B cell (primary cell): ENCODE measurements around the gene NIPBL. TPM values are rescaled to one million over a fixed set of nuclear protein-coding genes. Genes with fewer than 3 reads are reported as not detected.

ENCODE experiments used
- ATAC-seq: fragments of 200-7000 bp; cut with Tn5 transposase; one replicate; pipeline ENCODE4 v1.10.0; 2021; ENCODE audit warnings: low read depth, mild to moderate bottlenecking, moderate number of reproducible peaks, moderate library complexity
- CTCF ChIA-PET: fragments of 350-600 bp; sonication (Branson Sonifier 250); formaldehyde crosslinking; loops from one replicate; lab custom pipeline; 2021; ENCODE audit warnings: antibody characterized with exemption, inconsistent platforms; lab: Charles Lee
- POLR2A ChIA-PET: fragments of 350-600 bp; sonication (Branson Sonifier 250); formaldehyde crosslinking; loops from one replicate; lab custom pipeline; 2021; ENCODE audit warnings: antibody characterized with exemption; lab: Charles Lee
- DNase-seq: peaks from one replicate; pipeline ENCODE4 v3.0.0; 2013
- H2AFZ ChIP-seq: 2 replicates; pipeline ENCODE4 v1.6.1; 2012; ENCODE audit warnings: mild to moderate bottlenecking, low read depth, low read length; ENCODE audit not compliant: insufficient read depth, poor library complexity, severe bottlenecking
- H3K27ac ChIP-seq, 2 donors: 1 replicate in 1 of 2; 2 replicates in 1 of 2; pipeline ENCODE4 v1.5.1; 2012 to 2013; ENCODE audit warnings: low read length in 2 of 2, mild to moderate bottlenecking in 2 of 2, moderate library complexity in 1 of 2
- H3K27me3 ChIP-seq, 4 experiments: fragments of 200-600 bp in 1 of 4; sonication (generic) in 1 of 4; replicated peaks in 1 of 4; 1 replicate in 2 of 4; 2 replicates in 2 of 4; pipeline versions ENCODE4 v1.6.1 to v1.7.0; 2013 to 2016; ENCODE audit warnings: low read length in 3 of 4, mild to moderate bottlenecking in 2 of 4, mixed read lengths in 1 of 4, moderate library complexity in 1 of 4; ENCODE audit not compliant: insufficient read depth in 4 of 4, control insufficient read depth in 3 of 4; ENCODE audit errors: control extremely low read depth in 1 of 4
- H3K36me3 ChIP-seq, 2 experiments: replicated peaks in 1 of 2; 1 replicate in 1 of 2; 2 replicates in 1 of 2; pipeline versions ENCODE4 v1.6.1 to v1.7.1; 2013; ENCODE audit warnings: low read length in 1 of 2; ENCODE audit not compliant: insufficient read depth in 2 of 2, control insufficient read depth in 1 of 2; ENCODE audit errors: control extremely low read depth in 1 of 2, extremely low read depth in 1 of 2
- H3K4me1 ChIP-seq, 2 donors: fragments of 200-600 bp in 1 of 2; sonication (generic) in 1 of 2; 1 replicate in 1 of 2; 2 replicates in 1 of 2; pipeline versions ENCODE4 v1.5.1 to v1.6.1; 2013 to 2017; ENCODE audit warnings: low read length in 2 of 2; ENCODE audit not compliant: control insufficient read depth in 2 of 2, insufficient read depth in 2 of 2
- H3K4me2 ChIP-seq: replicated peaks from 2 replicates; pipeline ENCODE3; 2012; ENCODE audit warnings: mild to moderate bottlenecking, low read depth, low read length; ENCODE audit not compliant: poor library complexity, severe bottlenecking
- H3K4me3 ChIP-seq, 5 experiments: fragments of 200-600 bp in 1 of 5; sonication (generic) in 1 of 5; 1 replicate in 3 of 5; 2 replicates in 2 of 5; pipeline versions ENCODE4 v1.5.1 to v1.7.0; 2011 to 2016; ENCODE audit warnings: low read length in 4 of 5, mild to moderate bottlenecking in 4 of 5, low read depth in 2 of 5, control low read depth in 1 of 5, moderate library complexity in 1 of 5; ENCODE audit not compliant: insufficient read depth in 1 of 5; ENCODE audit errors: control extremely low read depth in 1 of 5, extremely low read depth in 1 of 5
- H3K79me2 ChIP-seq: fragments of 200-600 bp; sonication (generic); one replicate; pipeline ENCODE4 v1.6.0; 2016; ENCODE audit warnings: low read length; ENCODE audit not compliant: control insufficient read depth, insufficient read depth
- H3K9ac ChIP-seq: fragments of 200-600 bp; sonication (generic); 2 replicates; pipeline ENCODE4 v1.6.1; 2017; ENCODE audit warnings: mild to moderate bottlenecking, low read length, moderate library complexity
- H3K9me3 ChIP-seq, 3 donors: one replicate each; pipeline versions ENCODE4 v1.6.1 to v1.7.1; 2013; ENCODE audit warnings: low read length in 2 of 3; ENCODE audit not compliant: control insufficient read depth in 2 of 3, insufficient read depth in 1 of 3; ENCODE audit errors: control extremely low read depth in 1 of 3
- H4K20me1 ChIP-seq: 2 replicates; pipeline ENCODE4 v1.6.0; 2012; ENCODE audit warnings: mild to moderate bottlenecking, low read length; ENCODE audit not compliant: insufficient read depth, control insufficient read depth, poor library complexity, severe bottlenecking
- H3K27ac Mint-ChIP-seq: one replicate; pipeline ENCODE4 v1.8.0; 2021; ENCODE audit warnings: mixed read lengths
- H3K27me3 Mint-ChIP-seq: one replicate; pipeline ENCODE4 v1.8.0; 2021; ENCODE audit warnings: mixed read lengths
- H3K4me1 Mint-ChIP-seq: one replicate; pipeline ENCODE4 v1.8.0; 2021; ENCODE audit warnings: mixed read lengths
- H3K4me3 Mint-ChIP-seq: one replicate; pipeline ENCODE4 v1.8.0; 2021; ENCODE audit warnings: mixed read lengths
- H3K9me3 Mint-ChIP-seq: one replicate; pipeline ENCODE4 v1.8.0; 2022; ENCODE audit warnings: mixed read lengths; ENCODE audit not compliant: insufficient read depth
- EZH2 ChIP-seq: IDR thresholded peaks from 2 replicates; pipeline ENCODE4 v1.6.1; 2012; ENCODE audit warnings: borderline replicate concordance, low read depth, mild to moderate bottlenecking, moderate library complexity, low read length; ENCODE audit not compliant: insufficient read depth, poor library complexity, severe bottlenecking
- WGBS: methylation state at CpG from one replicate; pipeline ENCODE4 v1.1.5; 2013; ENCODE audit warnings: missing lambda C conversion rate; ENCODE audit not compliant: insufficient coverage; 5-methylcytosine and 5-hydroxymethylcytosine counted together
- intact Hi-C: fragments of 100-400 bp; cut with micrococcal nuclease; formaldehyde crosslinking; loops from one replicate; pipeline ENCODE4 v1.10.0; 2022
- polyA plus RNA-seq: library from polyadenylated mRNA; depleted of rRNA; stranded (reverse); fragments of >200 nt; gene quantifications from 2 replicates; pipeline ENCODE4 v1.2.3, GENCODE V29; 2012
- total RNA-seq, 2 donors: library from RNA; stranded (reverse); fragments of 120-200 nt in 1 of 2; gene quantifications; 1 replicate in 1 of 2; 2 replicates in 1 of 2; pipeline versions ENCODE4 v1.2.3 to v1.2.4, GENCODE V29; 2013 to 2022
- TF ChIP-seq, protein P1 (sequence below): fragments of 200-600 bp; IDR thresholded peaks from one replicate; pipeline ENCODE4 v1.8.0; 2022; ENCODE audit warnings: antibody characterized with exemption, mild to moderate bottlenecking

Gene NIPBL
- total and polyA plus RNA-seq, 2 donors (not counting 1 experiment from before 2014, with no cell fraction given): 24.7 to 112 TPM

DNA sequence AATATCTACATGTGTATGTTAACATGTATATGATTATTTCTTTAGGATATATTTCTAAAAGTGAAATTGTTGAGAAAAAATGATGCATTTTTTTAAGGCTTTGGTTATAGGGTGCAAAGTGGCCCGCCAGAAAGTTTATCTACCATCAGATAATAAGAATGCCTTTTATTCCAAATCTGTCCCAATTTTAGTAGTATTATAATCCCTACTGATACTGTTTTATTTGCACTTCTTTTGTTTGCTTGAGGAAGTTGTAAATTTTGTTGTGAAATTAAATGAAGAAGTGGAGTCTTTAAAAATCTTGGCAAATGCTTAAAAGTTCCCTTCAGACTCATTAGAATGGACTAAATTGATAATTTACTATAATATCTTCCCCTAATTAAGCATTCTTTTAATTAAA, 73.0 kb downstream of the NIPBL start:
- peaks cover 69% of the 10 kb centered on the region for H4K20me1 ChIP-seq

DNA sequence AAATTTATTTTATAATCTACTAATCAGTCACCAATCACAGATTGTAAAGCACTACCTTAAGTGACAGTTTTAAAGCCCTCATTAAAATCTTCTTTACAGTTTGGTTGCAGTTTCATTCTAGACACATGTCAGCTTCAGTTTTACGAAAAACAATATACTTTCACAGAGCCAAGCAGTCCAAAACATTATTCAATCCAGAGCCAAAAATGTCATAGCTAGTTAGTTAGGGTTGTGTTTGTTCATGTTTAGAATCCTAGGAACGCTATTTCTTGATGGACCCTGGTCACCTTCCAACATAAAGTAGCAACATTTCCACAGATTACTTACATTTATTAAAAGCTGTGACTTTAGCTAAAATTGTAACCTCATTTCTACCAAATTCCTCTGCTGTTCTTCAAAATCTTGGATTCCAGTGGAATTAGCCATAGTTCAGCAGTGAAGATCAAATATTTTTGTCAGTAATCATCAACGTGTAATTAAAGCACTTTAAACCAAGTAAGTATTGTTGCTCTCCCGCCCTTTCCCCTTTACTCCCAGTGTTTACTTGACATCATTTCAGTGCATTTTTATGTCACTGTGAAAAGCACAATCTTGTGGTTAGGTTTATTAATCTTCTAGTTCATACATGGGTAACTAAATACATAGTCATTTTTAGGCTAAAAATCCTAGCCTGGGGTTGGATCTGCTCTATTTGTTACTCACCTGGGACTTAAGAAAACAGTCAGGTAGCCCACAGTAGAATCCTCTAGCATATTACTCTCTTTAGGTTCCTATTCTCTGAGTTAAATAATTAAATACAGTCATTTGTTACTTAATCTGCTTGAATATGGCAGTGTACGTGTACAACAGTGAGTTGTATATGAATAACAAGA, 74.3 kb downstream of the NIPBL start:
- H3K27me3 ChIP-seq: no peaks in the 10 kb centered on the region
- Mint-ChIP-seq H3K4me3 (no peak overlapping the region), H3K27me3 (no peaks in the 10 kb centered on the region), H3K9me3 (no peaks in the 10 kb centered on the region), H3K27ac (no peak overlapping the region), H3K4me1 (peaks cover 53% of the 10 kb centered on the region)
- ATAC-seq: no peak
- peaks cover 2 to 24% of the 10 kb centered on the region in 2 donors for H3K4me1 ChIP-seq
- H3K9ac ChIP-seq: no peak overlapping the region
- no peaks in the 10 kb centered on the region for H3K9me3 ChIP-seq
- H3K4me3 ChIP-seq: no peak overlapping the region
- peaks cover 0 to 8% of the 10 kb centered on the region in 2 experiments for H3K36me3 ChIP-seq
- ChIA-PET POLR2A (no interaction called here), CTCF (no interaction called here)
- no peak for DNase-seq
- intact Hi-C loops: no loop called here
- H4K20me1 ChIP-seq: peaks cover 63% of the 10 kb centered on the region
- peaks cover 78% of the 10 kb centered on the region for H3K79me2 ChIP-seq
- TF ChIP-seq, protein P1, sequence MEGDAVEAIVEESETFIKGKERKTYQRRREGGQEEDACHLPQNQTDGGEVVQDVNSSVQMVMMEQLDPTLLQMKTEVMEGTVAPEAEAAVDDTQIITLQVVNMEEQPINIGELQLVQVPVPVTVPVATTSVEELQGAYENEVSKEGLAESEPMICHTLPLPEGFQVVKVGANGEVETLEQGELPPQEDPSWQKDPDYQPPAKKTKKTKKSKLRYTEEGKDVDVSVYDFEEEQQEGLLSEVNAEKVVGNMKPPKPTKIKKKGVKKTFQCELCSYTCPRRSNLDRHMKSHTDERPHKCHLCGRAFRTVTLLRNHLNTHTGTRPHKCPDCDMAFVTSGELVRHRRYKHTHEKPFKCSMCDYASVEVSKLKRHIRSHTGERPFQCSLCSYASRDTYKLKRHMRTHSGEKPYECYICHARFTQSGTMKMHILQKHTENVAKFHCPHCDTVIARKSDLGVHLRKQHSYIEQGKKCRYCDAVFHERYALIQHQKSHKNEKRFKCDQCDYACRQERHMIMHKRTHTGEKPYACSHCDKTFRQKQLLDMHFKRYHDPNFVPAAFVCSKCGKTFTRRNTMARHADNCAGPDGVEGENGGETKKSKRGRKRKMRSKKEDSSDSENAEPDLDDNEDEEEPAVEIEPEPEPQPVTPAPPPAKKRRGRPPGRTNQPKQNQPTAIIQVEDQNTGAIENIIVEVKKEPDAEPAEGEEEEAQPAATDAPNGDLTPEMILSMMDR: no peak
- H2AFZ ChIP-seq: no peak overlapping the region
- H3K27ac ChIP-seq: peak overlapping the region in 1 of 2 donors; percentile 10
- H3K4me2 ChIP-seq: no peak overlapping the region
- 80% methylated on average over 1 of the region's 5 CpGs for WGBS

More for the DNA sequence above, 73.0 kb downstream of the NIPBL start:
- H3K4me3 ChIP-seq: no peak overlapping the region
- no peak overlapping the region for H3K27ac ChIP-seq
- WGBS: no CpG with 5 or more reads among the region's 1 CpG
- no peak for ATAC-seq
- no peaks in the 10 kb centered on the region for H3K27me3 ChIP-seq
- no peak overlapping the region for H3K4me2 ChIP-seq
- CTCF ChIA-PET: no interaction called here
- Mint-ChIP-seq H3K9me3 (no peaks in the 10 kb centered on the region), H3K4me1 (peaks cover 56% of the 10 kb centered on the region), H3K27ac (no peak overlapping the region), H3K27me3 (no peaks in the 10 kb centered on the region), H3K4me3 (no peak overlapping the region)
- no peak overlapping the region for H3K9ac ChIP-seq
- peaks cover 2 to 24% of the 10 kb centered on the region in 2 donors for H3K4me1 ChIP-seq
- H2AFZ ChIP-seq: no peak overlapping the region
- no peak for TF ChIP-seq EZH2
- TF ChIP-seq, protein P1: no peak
- no peaks in the 10 kb centered on the region for H3K36me3 ChIP-seq
- no peak for DNase-seq
- intact Hi-C loops: no loop called here
- H3K79me2 ChIP-seq: peaks cover 85% of the 10 kb centered on the region
- H3K9me3 ChIP-seq: no peaks in the 10 kb centered on the region
- POLR2A ChIA-PET: no interaction called here
